Activated naive CD8-positive, alpha-beta T cell treated with anti-CD3 and anti-CD28 coated beads, Interleukin-2, amount 50 U/mL, for 24 hours (primary cell): ENCODE measurements around the gene TBC1D4.
"Not testable (repeated sequence)": the region's sequence is repeated elsewhere in the genome, so short reads cannot be mapped to it uniquely, and the experiment has no call there.

ENCODE experiments used
- ATAC-seq: fragments of 150-1000 bp; cut with Tn5 transposase; one replicate; pipeline ENCODE4 v1.10.0; 2021
- DNase-seq: peaks from one replicate; pipeline ENCODE4 v3.0.0; 2021
- H3K27ac Mint-ChIP-seq: one replicate; pipeline ENCODE4 v1.8.0; 2021; ENCODE audit warnings: mild to moderate bottlenecking, mixed read lengths
- H3K27me3 Mint-ChIP-seq: one replicate; pipeline ENCODE4 v1.8.0; 2021; ENCODE audit warnings: mixed read lengths
- H3K36me3 Mint-ChIP-seq: one replicate; pipeline ENCODE4 v1.8.0; 2021; ENCODE audit warnings: low read depth, mixed read lengths
- H3K4me1 Mint-ChIP-seq: one replicate; pipeline ENCODE4 v1.8.0; 2021; ENCODE audit warnings: mixed read lengths
- H3K4me3 Mint-ChIP-seq: one replicate; pipeline ENCODE4 v1.8.0; 2021; ENCODE audit warnings: mild to moderate bottlenecking, moderate library complexity, mixed read lengths
- H3K9me3 Mint-ChIP-seq: one replicate; pipeline ENCODE4 v1.8.0; 2021; ENCODE audit warnings: mixed read lengths

TBC1D4 gene

GRCh38 chr13:75446874-75447273 lies 35.1 kb downstream of the TBC1D4 start:
- H3K9me3 Mint-ChIP-seq: no peaks in the 10 kb centered on the region
- H3K27me3 Mint-ChIP-seq: peaks cover 6% of the 10 kb centered on the region
- no peak for DNase-seq
- no peak for ATAC-seq
- no peaks in the 10 kb centered on the region for H3K36me3 Mint-ChIP-seq
- no peak overlapping the region for H3K27ac Mint-ChIP-seq
- H3K4me1 Mint-ChIP-seq: no peaks in the 10 kb centered on the region
- H3K4me3 Mint-ChIP-seq: no peak overlapping the region

- ATAC-seq (no peak), DNase-seq (no peak)
- Mint-ChIP-seq H3K4me3 (no peak overlapping the region), H3K36me3 (no peaks in the 10 kb centered on the region), H3K9me3 (no peaks in the 10 kb centered on the region), H3K4me1 (no peaks in the 10 kb centered on the region), H3K27ac (no peak overlapping the region), H3K27me3 (peaks cover 6% of the 10 kb centered on the region)
These were observed 36.1 kb downstream of the TBC1D4 start for GRCh38 chr13:75445717-75446499.

- H3K27me3 Mint-ChIP-seq: peaks cover 4% of the 10 kb centered on the region
- no peak overlapping the region for H3K27ac Mint-ChIP-seq
- DNase-seq (no peak), ATAC-seq (no peak)
- H3K4me3 Mint-ChIP-seq: no peak overlapping the region
- H3K4me1 Mint-ChIP-seq: no peaks in the 10 kb centered on the region
- no peaks in the 10 kb centered on the region for H3K9me3 Mint-ChIP-seq
- no peaks in the 10 kb centered on the region for H3K36me3 Mint-ChIP-seq
These were observed 38.0 kb downstream of the TBC1D4 start for GRCh38 chr13:75444016-75444415.

- Mint-ChIP-seq H3K9me3 (no peaks in the 10 kb centered on the region), H3K36me3 (no peaks in the 10 kb centered on the region), H3K4me1 (no peaks in the 10 kb centered on the region), H3K4me3 (no peak overlapping the region), H3K27me3 (peaks cover 4% of the 10 kb centered on the region), H3K27ac (no peak overlapping the region)
- ATAC-seq (no peak), DNase-seq (no peak)
These were observed 38.5 kb downstream of the TBC1D4 start for GRCh38 chr13:75443356-75443958.

- no peaks in the 10 kb centered on the region for H3K36me3 Mint-ChIP-seq
- H3K27me3 Mint-ChIP-seq: peaks cover 4% of the 10 kb centered on the region
- no peak overlapping the region for H3K27ac Mint-ChIP-seq
- H3K9me3 Mint-ChIP-seq: no peaks in the 10 kb centered on the region
- no peak for ATAC-seq
- no peak overlapping the region for H3K4me3 Mint-ChIP-seq
- DNase-seq: no peak
- H3K4me1 Mint-ChIP-seq: no peaks in the 10 kb centered on the region
These were observed 39.2 kb downstream of the TBC1D4 start for GRCh38 chr13:75442736-75443234.

- Mint-ChIP-seq H3K27me3 (peaks cover 4% of the 10 kb centered on the region), H3K36me3 (no peaks in the 10 kb centered on the region), H3K9me3 (no peaks in the 10 kb centered on the region), H3K27ac (no peak overlapping the region), H3K4me1 (no peaks in the 10 kb centered on the region), H3K4me3 (no peak overlapping the region)
- DNase-seq: no peak
- ATAC-seq: no peak
These were observed 41.9 kb downstream of the TBC1D4 start for GRCh38 chr13:75440100-75440499.

- no peak for ATAC-seq
- no peaks in the 10 kb centered on the region for H3K36me3 Mint-ChIP-seq
- no peak for DNase-seq
These were observed 44.2 kb downstream of the TBC1D4 start for GRCh38 chr13:75437582-75438318.

GRCh38 chr13:75434126-75434525 lies 47.8 kb downstream of the TBC1D4 start:
- H3K27me3 Mint-ChIP-seq, H3K4me1 Mint-ChIP-seq, H3K36me3 Mint-ChIP-seq, H3K4me3 Mint-ChIP-seq, DNase-seq, H3K27ac Mint-ChIP-seq, H3K9me3 Mint-ChIP-seq, ATAC-seq: not testable (repeated sequence)

More at GRCh38 chr13:75437582-75438318, 44.2 kb downstream of the TBC1D4 start:
- peaks cover 4% of the 10 kb centered on the region for H3K9me3 Mint-ChIP-seq
- H3K4me1 Mint-ChIP-seq: no peaks in the 10 kb centered on the region
- H3K27ac Mint-ChIP-seq: no peak overlapping the region
- H3K4me3 Mint-ChIP-seq: no peak overlapping the region
- peaks cover 4% of the 10 kb centered on the region for H3K27me3 Mint-ChIP-seq

- Mint-ChIP-seq H3K27ac (no peak overlapping the region), H3K27me3 (peaks cover 6% of the 10 kb centered on the region), H3K4me1 (no peaks in the 10 kb centered on the region), H3K4me3 (no peak overlapping the region), H3K9me3 (peaks cover 4% of the 10 kb centered on the region), H3K36me3 (no peaks in the 10 kb centered on the region)
- DNase-seq (no peak), ATAC-seq (no peak)
These were observed 49.1 kb downstream of the TBC1D4 start for GRCh38 chr13:75432811-75433244.

- Mint-ChIP-seq H3K27ac (no peak overlapping the region), H3K27me3 (peaks cover 6% of the 10 kb centered on the region), H3K36me3 (no peaks in the 10 kb centered on the region), H3K4me3 (no peak overlapping the region), H3K4me1 (no peaks in the 10 kb centered on the region), H3K9me3 (peaks cover 4% of the 10 kb centered on the region)
- DNase-seq: no peak
- ATAC-seq: no peak
These were observed 49.9 kb downstream of the TBC1D4 start for GRCh38 chr13:75432045-75432444.

GRCh38 chr13:75430436-75431209 lies 51.3 kb downstream of the TBC1D4 start:
- no peak overlapping the region for H3K4me3 Mint-ChIP-seq
- no peaks in the 10 kb centered on the region for H3K4me1 Mint-ChIP-seq
- no peak for ATAC-seq
- peaks cover 4% of the 10 kb centered on the region for H3K9me3 Mint-ChIP-seq
- no peaks in the 10 kb centered on the region for H3K36me3 Mint-ChIP-seq
- H3K27ac Mint-ChIP-seq: no peak overlapping the region
- DNase-seq: no peak
- H3K27me3 Mint-ChIP-seq: peaks cover 9% of the 10 kb centered on the region

GRCh38 chr13:75426421-75426820 lies 55.5 kb downstream of the TBC1D4 start:
- Mint-ChIP-seq H3K36me3 (no peaks in the 10 kb centered on the region), H3K4me1 (peaks cover 10% of the 10 kb centered on the region), H3K4me3 (no peak overlapping the region), H3K27ac (no peak overlapping the region), H3K27me3 (peaks cover 11% of the 10 kb centered on the region), H3K9me3 (no peaks in the 10 kb centered on the region)
- DNase-seq (no peak), ATAC-seq (no peak)

- no peak overlapping the region for H3K27ac Mint-ChIP-seq
- H3K9me3 Mint-ChIP-seq: no peaks in the 10 kb centered on the region
- ATAC-seq: no peak
- H3K4me3 Mint-ChIP-seq: no peak overlapping the region
- H3K4me1 Mint-ChIP-seq: peaks cover 10% of the 10 kb centered on the region
- H3K27me3 Mint-ChIP-seq: peaks cover 11% of the 10 kb centered on the region
- no peak for DNase-seq
- H3K36me3 Mint-ChIP-seq: no peaks in the 10 kb centered on the region
These were observed 56.6 kb downstream of the TBC1D4 start for GRCh38 chr13:75425216-75426009.
